Measurements from ENCODE around the gene CEACAM16. TPM values are rescaled to one million over a fixed set of nuclear protein-coding genes. Genes with fewer than 3 reads are reported as not detected.

Gene CEACAM16
- total and polyA plus RNA-seq, 9 of the 15 experiments (the other 6 are each of a cell fraction or from before 2014, with no cell fraction given), result not detected

- no peak for TF ChIP-seq TSHZ1 (CRISPR knock-in tag; IDR thresholded peaks at IDR 0.05)
- 0 out of 2 replicates have a peak, but pooled peaks have one; percentile 9 for TF ChIP-seq ATF7 (IDR thresholded peaks at IDR 0.05)
- peak; percentile 99 for TF ChIP-seq CEBPB (tag; IDR thresholded peaks at IDR 0.05)
- no peak for TF ChIP-seq ZNF408 (CRISPR knock-in tag; IDR thresholded peaks at IDR 0.05; ENCODE audit: low read depth)
- no peak for TF ChIP-seq NR2C1 (IDR thresholded peaks at IDR 0.05)
- TF ChIP-seq NR2C1 (tag; IDR thresholded peaks at IDR 0.05), result peak; percentile 35; the same call in 1 of the 2 replicates
- TF ChIP-seq TAF9B (IDR thresholded peaks at IDR 0.05; ENCODE audit: partially characterized antibody), result no peak
- no peak for TF ChIP-seq SAP30 (IDR thresholded peaks at IDR 0.05; ENCODE audit: borderline replicate concordance, insufficient read depth, low read depth, low read length, poor library complexity, severe bottlenecking)
- TF ChIP-seq ZFP91 (CRISPR knock-in tag; IDR thresholded peaks at IDR 0.05), result no peak
- TF ChIP-seq ZHX1 (conservative IDR thresholded peaks at IDR 0.05; ENCODE audit: low read length), result no peak
Observed at GRCh38 chr19:44741841-44742329, 42.9 kb downstream of the CEACAM16 start (continued).
